Measurements from ENCODE around the gene BEST1. TPM values are rescaled to one million over a fixed set of nuclear protein-coding genes. Genes with fewer than 3 reads are reported as not detected.
A peak's percentile ranks its signal among the peaks of the same experiment; 100 is the strongest.

BEST1 gene
- total and polyA plus RNA-seq, 2 of the 13 experiments (the other 11 are each of a cell fraction or from before 2014, with no cell fraction given): 0.09 to 0.65 TPM

GRCh38 chr11:61947486-61948210, 2.5 kb upstream of the BEST1 start (continued):
- TF ChIP-seq, protein P1, sequence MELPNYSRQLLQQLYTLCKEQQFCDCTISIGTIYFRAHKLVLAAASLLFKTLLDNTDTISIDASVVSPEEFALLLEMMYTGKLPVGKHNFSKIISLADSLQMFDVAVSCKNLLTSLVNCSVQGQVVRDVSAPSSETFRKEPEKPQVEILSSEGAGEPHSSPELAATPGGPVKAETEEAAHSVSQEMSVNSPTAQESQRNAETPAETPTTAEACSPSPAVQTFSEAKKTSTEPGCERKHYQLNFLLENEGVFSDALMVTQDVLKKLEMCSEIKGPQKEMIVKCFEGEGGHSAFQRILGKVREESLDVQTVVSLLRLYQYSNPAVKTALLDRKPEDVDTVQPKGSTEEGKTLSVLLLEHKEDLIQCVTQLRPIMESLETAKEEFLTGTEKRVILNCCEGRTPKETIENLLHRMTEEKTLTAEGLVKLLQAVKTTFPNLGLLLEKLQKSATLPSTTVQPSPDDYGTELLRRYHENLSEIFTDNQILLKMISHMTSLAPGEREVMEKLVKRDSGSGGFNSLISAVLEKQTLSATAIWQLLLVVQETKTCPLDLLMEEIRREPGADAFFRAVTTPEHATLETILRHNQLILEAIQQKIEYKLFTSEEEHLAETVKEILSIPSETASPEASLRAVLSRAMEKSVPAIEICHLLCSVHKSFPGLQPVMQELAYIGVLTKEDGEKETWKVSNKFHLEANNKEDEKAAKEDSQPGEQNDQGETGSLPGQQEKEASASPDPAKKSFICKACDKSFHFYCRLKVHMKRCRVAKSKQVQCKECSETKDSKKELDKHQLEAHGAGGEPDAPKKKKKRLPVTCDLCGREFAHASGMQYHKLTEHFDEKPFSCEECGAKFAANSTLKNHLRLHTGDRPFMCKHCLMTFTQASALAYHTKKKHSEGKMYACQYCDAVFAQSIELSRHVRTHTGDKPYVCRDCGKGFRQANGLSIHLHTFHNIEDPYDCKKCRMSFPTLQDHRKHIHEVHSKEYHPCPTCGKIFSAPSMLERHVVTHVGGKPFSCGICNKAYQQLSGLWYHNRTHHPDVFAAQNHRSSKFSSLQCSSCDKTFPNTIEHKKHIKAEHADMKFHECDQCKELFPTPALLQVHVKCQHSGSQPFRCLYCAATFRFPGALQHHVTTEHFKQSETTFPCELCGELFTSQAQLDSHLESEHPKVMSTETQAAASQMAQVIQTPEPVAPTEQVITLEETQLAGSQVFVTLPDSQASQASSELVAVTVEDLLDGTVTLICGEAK (IDR thresholded peaks at IDR 0.05): no peak
- TF ChIP-seq, protein P1 (CRISPR knock-in tag; IDR thresholded peaks at IDR 0.05): no peak
- peak; percentile 40; the same call in 1 of the 2 replicates for TF ChIP-seq ZNF12 (CRISPR knock-in tag; IDR thresholded peaks at IDR 0.05)
- peak; percentile 41; the same call in 1 of the 2 replicates for TF ChIP-seq TBX2 (CRISPR knock-in tag; IDR thresholded peaks at IDR 0.05; ENCODE audit: borderline replicate concordance)
- no peak for TF ChIP-seq AGO1 (IDR thresholded peaks at IDR 0.05; ENCODE audit: low read depth, low read length, poor library complexity, severe bottlenecking)
- TF ChIP-seq HOXA7 (CRISPR knock-in tag; IDR thresholded peaks at IDR 0.05): no peak
- TF ChIP-seq, protein P2, sequence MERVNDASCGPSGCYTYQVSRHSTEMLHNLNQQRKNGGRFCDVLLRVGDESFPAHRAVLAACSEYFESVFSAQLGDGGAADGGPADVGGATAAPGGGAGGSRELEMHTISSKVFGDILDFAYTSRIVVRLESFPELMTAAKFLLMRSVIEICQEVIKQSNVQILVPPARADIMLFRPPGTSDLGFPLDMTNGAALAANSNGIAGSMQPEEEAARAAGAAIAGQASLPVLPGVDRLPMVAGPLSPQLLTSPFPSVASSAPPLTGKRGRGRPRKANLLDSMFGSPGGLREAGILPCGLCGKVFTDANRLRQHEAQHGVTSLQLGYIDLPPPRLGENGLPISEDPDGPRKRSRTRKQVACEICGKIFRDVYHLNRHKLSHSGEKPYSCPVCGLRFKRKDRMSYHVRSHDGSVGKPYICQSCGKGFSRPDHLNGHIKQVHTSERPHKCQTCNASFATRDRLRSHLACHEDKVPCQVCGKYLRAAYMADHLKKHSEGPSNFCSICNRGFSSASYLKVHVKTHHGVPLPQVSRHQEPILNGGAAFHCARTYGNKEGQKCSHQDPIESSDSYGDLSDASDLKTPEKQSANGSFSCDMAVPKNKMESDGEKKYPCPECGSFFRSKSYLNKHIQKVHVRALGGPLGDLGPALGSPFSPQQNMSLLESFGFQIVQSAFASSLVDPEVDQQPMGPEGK (CRISPR knock-in tag; IDR thresholded peaks at IDR 0.05): no peak
- TF ChIP-seq CC2D1A (CRISPR knock-in tag; IDR thresholded peaks at IDR 0.05): no peak
- no peak for TF ChIP-seq ZNF30 (CRISPR knock-in tag; IDR thresholded peaks at IDR 0.05)
- TF ChIP-seq REST (IDR thresholded peaks at IDR 0.05; ENCODE audit: borderline replicate concordance in 1 of 2, low read depth in 1 of 2, low read length in 2 of 2): no peak
- TF ChIP-seq ZNF343 (CRISPR knock-in tag; IDR thresholded peaks at IDR 0.05): no peak
